ENCODE results near the gene FAF2. TPM values are rescaled to one million over a fixed set of nuclear protein-coding genes. Genes with fewer than 3 reads are reported as not detected.

The FAF2 gene
- total and polyA plus RNA-seq, 10 of the 15 experiments (the other 5 are each of a cell fraction or from before 2014, with no cell fraction given) = 19.0 to 45.1 (median 35.6) TPM

DNA sequence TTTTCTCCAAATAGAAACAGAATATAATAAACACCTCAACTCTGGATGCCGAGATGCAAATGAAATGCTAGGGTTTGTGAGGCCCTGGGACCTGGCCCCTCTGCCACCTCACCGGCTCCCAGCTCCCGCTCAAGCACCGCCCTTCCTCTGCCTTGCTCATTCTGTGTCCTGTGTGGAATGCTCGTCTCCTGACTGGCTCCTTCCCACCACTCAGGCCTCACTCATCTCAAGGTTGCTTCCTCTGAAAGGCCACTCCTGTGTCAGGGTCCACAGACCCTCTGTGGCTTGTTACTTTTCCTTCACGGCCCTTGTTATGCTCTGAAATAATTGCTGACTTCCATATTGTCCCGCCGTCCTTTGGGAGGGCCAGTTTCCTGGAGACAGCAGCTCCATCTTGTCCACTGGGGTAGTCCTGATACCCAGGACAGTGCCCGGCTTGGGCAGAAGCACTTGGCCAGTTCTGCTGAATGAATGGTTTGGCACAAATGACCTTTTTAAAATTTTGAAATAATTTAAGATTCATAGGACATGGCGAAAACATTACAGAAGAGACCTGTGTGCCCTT, 73.6 kb downstream of the FAF2 start:
- H3K9me3 ChIP-seq (replicated peaks; ENCODE audit: control insufficient read depth, insufficient read depth, low read length) = no peaks in the 10 kb centered on the region
- no TSS peak for BruUV-seq (replicated peaks)
- no peak for ATAC-seq
- H2AFZ ChIP-seq (ENCODE audit: control insufficient read depth, low read depth, low read length) = no peak overlapping the region
- ChIA-PET SMC1A (ENCODE audit: uncharacterized antibody, unreplicated experiment) (no interaction called here), RAD21 (ENCODE audit: unreplicated experiment) (no interaction called here), POLR2A (no interaction called here), CTCF (no interaction called here)
- DNase-seq (ENCODE audit: low read depth, low spot score) = no peak
- no peaks in the 10 kb centered on the region; the same call in 1 of the 2 replicates for H3K4me1 ChIP-seq (ENCODE audit: control insufficient read depth, insufficient read depth, low read length)
- no peak overlapping the region for H3K9ac ChIP-seq (ENCODE audit: control insufficient read depth, insufficient read depth, low read length)
- in situ Hi-C loops (cut with MboI) (no loop called here), intact Hi-C loops (cut with micrococcal nuclease; ENCODE audit: unreplicated experiment) (no loop called here)
- H3K36me3 ChIP-seq (ENCODE audit: control insufficient read depth in 2 of 2, insufficient read depth in 2 of 2, low read length in 1 of 2) = no peaks in the 10 kb centered on the region
- no peak overlapping the region for H3K4me3 ChIP-seq
- no peaks in the 10 kb centered on the region for H3K79me2 ChIP-seq (ENCODE audit: control insufficient read depth, insufficient read depth, low read length)
- no peaks in the 10 kb centered on the region for H3K27me3 ChIP-seq (replicated peaks in 1 of 2; ENCODE audit: control insufficient read depth in 2 of 2, insufficient read depth in 2 of 2, low read length in 1 of 2)
- H4K20me1 ChIP-seq (ENCODE audit: control insufficient read depth, insufficient read depth) = no peaks in the 10 kb centered on the region
- no peak overlapping the region for H3K4me2 ChIP-seq (ENCODE audit: control insufficient read depth, insufficient read depth)
- no peak overlapping the region for H3K27ac ChIP-seq (ENCODE audit: control insufficient read depth, insufficient read depth)
- FAIRE-seq = no peak
- WGBS (ENCODE audit: insufficient coverage, insufficient replicate concordance, low lambda C conversion rate, missing lambda C conversion rate) = 49% methylated on average over 10 of the region's 10 CpGs
- no peak for TF ChIP-seq RAD51 (IDR thresholded peaks at IDR 0.05)
- no peak for TF ChIP-seq CBFB (IDR thresholded peaks at IDR 0.05; ENCODE audit: low read depth)
- no peak for TF ChIP-seq SREBF1 (IDR thresholded peaks at IDR 0.05; ENCODE audit: low read length)
- TF ChIP-seq, protein P1, sequence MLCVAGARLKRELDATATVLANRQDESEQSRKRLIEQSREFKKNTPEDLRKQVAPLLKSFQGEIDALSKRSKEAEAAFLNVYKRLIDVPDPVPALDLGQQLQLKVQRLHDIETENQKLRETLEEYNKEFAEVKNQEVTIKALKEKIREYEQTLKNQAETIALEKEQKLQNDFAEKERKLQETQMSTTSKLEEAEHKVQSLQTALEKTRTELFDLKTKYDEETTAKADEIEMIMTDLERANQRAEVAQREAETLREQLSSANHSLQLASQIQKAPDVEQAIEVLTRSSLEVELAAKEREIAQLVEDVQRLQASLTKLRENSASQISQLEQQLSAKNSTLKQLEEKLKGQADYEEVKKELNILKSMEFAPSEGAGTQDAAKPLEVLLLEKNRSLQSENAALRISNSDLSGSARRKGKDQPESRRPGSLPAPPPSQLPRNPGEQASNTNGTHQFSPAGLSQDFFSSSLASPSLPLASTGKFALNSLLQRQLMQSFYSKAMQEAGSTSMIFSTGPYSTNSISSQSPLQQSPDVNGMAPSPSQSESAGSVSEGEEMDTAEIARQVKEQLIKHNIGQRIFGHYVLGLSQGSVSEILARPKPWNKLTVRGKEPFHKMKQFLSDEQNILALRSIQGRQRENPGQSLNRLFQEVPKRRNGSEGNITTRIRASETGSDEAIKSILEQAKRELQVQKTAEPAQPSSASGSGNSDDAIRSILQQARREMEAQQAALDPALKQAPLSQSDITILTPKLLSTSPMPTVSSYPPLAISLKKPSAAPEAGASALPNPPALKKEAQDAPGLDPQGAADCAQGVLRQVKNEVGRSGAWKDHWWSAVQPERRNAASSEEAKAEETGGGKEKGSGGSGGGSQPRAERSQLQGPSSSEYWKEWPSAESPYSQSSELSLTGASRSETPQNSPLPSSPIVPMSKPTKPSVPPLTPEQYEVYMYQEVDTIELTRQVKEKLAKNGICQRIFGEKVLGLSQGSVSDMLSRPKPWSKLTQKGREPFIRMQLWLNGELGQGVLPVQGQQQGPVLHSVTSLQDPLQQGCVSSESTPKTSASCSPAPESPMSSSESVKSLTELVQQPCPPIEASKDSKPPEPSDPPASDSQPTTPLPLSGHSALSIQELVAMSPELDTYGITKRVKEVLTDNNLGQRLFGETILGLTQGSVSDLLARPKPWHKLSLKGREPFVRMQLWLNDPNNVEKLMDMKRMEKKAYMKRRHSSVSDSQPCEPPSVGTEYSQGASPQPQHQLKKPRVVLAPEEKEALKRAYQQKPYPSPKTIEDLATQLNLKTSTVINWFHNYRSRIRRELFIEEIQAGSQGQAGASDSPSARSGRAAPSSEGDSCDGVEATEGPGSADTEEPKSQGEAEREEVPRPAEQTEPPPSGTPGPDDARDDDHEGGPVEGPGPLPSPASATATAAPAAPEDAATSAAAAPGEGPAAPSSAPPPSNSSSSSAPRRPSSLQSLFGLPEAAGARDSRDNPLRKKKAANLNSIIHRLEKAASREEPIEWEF (IDR thresholded peaks at IDR 0.05; ENCODE audit: insufficient replicate concordance, low read depth, low read length) = no peak
- no peak for TF ChIP-seq MTA2 (IDR thresholded peaks at IDR 0.05; ENCODE audit: low read depth)
- no peak for TF ChIP-seq ATF7 (IDR thresholded peaks at IDR 0.05; ENCODE audit: low read depth)
- TF ChIP-seq NRF1 (conservative IDR thresholded peaks at IDR 0.05; ENCODE audit: low read depth, low read length) = no peak
- no peak for TF ChIP-seq HDAC2 (IDR thresholded peaks at IDR 0.05)
- TF ChIP-seq, protein P2, sequence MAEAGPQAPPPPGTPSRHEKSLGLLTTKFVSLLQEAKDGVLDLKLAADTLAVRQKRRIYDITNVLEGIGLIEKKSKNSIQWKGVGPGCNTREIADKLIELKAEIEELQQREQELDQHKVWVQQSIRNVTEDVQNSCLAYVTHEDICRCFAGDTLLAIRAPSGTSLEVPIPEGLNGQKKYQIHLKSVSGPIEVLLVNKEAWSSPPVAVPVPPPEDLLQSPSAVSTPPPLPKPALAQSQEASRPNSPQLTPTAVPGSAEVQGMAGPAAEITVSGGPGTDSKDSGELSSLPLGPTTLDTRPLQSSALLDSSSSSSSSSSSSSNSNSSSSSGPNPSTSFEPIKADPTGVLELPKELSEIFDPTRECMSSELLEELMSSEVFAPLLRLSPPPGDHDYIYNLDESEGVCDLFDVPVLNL (IDR thresholded peaks at IDR 0.05; ENCODE audit: low read depth, low read length) = no peak
- no peak for TF ChIP-seq FOS (IDR thresholded peaks at IDR 0.05; ENCODE audit: borderline replicate concordance, extremely low read depth, insufficient read length)
- TF ChIP-seq, protein P3, sequence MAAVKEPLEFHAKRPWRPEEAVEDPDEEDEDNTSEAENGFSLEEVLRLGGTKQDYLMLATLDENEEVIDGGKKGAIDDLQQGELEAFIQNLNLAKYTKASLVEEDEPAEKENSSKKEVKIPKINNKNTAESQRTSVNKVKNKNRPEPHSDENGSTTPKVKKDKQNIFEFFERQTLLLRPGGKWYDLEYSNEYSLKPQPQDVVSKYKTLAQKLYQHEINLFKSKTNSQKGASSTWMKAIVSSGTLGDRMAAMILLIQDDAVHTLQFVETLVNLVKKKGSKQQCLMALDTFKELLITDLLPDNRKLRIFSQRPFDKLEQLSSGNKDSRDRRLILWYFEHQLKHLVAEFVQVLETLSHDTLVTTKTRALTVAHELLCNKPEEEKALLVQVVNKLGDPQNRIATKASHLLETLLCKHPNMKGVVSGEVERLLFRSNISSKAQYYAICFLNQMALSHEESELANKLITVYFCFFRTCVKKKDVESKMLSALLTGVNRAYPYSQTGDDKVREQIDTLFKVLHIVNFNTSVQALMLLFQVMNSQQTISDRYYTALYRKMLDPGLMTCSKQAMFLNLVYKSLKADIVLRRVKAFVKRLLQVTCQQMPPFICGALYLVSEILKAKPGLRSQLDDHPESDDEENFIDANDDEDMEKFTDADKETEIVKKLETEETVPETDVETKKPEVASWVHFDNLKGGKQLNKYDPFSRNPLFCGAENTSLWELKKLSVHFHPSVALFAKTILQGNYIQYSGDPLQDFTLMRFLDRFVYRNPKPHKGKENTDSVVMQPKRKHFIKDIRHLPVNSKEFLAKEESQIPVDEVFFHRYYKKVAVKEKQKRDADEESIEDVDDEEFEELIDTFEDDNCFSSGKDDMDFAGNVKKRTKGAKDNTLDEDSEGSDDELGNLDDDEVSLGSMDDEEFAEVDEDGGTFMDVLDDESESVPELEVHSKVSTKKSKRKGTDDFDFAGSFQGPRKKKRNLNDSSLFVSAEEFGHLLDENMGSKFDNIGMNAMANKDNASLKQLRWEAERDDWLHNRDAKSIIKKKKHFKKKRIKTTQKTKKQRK (IDR thresholded peaks at IDR 0.05; ENCODE audit: low read depth, low read length) = no peak

All from GM12878 (cell line).